ENCODE measurements around the gene INPP4B.

The INPP4B gene

DNA sequence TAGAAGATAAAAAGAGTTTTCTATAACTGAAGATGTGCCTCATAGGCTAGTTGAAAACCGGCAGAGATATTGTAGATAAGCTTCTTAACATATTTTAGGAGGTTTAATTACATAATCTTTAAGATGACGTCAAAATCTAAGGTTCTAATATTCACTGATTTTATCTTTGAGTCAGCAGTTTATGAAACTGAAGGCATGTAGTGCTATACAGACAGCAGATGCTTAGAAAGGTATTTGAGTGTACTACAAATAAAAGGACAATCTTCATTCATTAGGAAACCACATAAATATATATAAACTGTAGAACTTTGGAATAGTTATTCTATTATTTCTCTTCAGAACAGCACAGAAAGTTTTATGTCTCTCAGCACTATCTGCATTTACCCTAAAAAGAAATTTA is 704.9 kb downstream of the INPP4B start:
- no peak overlapping the region for H3K27ac ChIP-seq
- TF ChIP-seq, protein P1, sequence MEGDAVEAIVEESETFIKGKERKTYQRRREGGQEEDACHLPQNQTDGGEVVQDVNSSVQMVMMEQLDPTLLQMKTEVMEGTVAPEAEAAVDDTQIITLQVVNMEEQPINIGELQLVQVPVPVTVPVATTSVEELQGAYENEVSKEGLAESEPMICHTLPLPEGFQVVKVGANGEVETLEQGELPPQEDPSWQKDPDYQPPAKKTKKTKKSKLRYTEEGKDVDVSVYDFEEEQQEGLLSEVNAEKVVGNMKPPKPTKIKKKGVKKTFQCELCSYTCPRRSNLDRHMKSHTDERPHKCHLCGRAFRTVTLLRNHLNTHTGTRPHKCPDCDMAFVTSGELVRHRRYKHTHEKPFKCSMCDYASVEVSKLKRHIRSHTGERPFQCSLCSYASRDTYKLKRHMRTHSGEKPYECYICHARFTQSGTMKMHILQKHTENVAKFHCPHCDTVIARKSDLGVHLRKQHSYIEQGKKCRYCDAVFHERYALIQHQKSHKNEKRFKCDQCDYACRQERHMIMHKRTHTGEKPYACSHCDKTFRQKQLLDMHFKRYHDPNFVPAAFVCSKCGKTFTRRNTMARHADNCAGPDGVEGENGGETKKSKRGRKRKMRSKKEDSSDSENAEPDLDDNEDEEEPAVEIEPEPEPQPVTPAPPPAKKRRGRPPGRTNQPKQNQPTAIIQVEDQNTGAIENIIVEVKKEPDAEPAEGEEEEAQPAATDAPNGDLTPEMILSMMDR (conservative IDR thresholded peaks at IDR 0.05): no peak

DNA sequence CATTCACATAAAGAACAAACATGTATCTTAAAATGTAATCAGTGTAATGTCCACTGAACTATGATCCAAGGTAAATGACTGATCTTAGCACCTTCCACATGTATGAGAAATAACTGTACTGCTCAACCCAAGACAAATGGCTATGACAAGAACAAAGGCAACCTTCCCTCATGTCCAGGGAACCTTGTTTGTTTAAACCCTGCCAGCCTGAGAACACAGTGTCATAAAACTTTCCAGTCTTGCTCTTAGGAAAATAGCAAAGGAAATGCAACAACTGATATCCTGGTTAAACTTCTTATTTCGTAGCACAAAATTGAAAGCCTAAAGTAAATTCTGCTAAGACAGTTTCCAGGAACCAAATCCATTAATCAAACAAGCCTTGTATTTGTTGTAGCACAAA is 715.4 kb downstream of the INPP4B start:
- peak overlapping the region; percentile 54 for H3K27ac ChIP-seq
- TF ChIP-seq, protein P1 (conservative IDR thresholded peaks at IDR 0.05): no peak

DNA sequence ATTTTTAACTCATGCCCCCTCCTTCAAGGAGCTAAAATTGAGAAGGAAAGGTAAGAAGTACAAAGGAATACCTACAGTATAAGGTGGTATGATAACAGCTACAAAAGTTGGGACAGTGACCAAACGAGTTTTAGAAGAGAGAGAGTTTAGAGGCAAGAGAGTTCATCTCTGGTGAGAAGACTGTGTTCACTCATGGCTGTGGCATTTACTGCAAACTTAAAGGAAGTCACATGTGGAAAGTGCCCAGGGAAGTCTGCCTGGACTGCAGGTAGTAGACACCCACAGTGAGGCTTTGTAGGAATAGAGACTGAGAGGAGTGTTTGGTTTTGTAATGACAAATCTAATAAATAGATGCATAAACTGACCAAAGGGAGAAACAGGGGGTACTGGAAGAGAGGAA is 716.2 kb downstream of the INPP4B start:
- H3K27ac ChIP-seq: peak overlapping the region; percentile 54
- TF ChIP-seq, protein P1 (conservative IDR thresholded peaks at IDR 0.05): no peak

DNA sequence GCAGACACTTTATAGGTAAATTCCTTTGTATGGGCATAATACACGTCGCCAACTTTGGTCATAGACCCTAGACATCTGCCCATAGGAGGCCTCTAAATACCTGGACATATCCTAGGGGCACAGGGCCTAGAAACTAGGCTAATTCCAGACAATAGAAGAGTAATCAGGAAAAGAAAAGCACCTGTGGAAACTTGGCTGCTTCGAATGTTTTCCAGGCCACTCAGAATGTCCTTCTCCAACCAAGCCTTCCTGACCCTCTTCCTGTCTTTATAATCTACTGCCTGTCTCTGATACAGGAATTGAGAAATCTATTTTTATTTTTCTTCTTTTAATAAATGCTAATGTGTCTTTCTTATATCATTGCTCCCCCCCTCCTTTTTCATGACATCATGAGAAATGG is 716.6 kb downstream of the INPP4B start:
- TF ChIP-seq, protein P1 (conservative IDR thresholded peaks at IDR 0.05): no peak

GRCh38 chr4:142128529-142128928 is 717.6 kb downstream of the INPP4B start:
- TF ChIP-seq, protein P1 (conservative IDR thresholded peaks at IDR 0.05): no peak
- H3K27ac ChIP-seq: no peak overlapping the region

More for the DNA sequence above, 716.6 kb downstream of the INPP4B start:
- no peak overlapping the region for H3K27ac ChIP-seq

- TF ChIP-seq, protein P1 (conservative IDR thresholded peaks at IDR 0.05): peak; percentile 89
- H3K27ac ChIP-seq: no peak overlapping the region
These were observed 719.1 kb downstream of the INPP4B start for GRCh38 chr4:142126890-142127497.

- no peak overlapping the region for H3K27ac ChIP-seq
- TF ChIP-seq, protein P1 (conservative IDR thresholded peaks at IDR 0.05): no peak
These were observed 721.2 kb downstream of the INPP4B start for GRCh38 chr4:142124874-142125273.
